Keratinocyte (primary cell): Measurements from ENCODE around the gene ALK.

Experiments
- EZH2 ChIP-seq: IDR thresholded peaks from one replicate; pipeline ENCODE4 v1.6.1; 2012; ENCODE audit warnings: inconsistent platforms, mild to moderate bottlenecking, low read length, moderate library complexity
- TF ChIP-seq, protein P1 (sequence below), 3 experiments: IDR thresholded peaks in 1 of 3; conservative IDR thresholded peaks in 1 of 3; optimal IDR thresholded peaks in 1 of 3; 2 replicates in 2 of 3; 3 replicates in 1 of 3; pipeline versions ENCODE3 to v1.5.1; 2011; ENCODE audit warnings: low read length in 3 of 3, mild to moderate bottlenecking in 3 of 3, moderate library complexity in 2 of 3, control low read depth in 1 of 3, inconsistent platforms in 1 of 3; ENCODE audit not compliant: insufficient read depth in 2 of 3; ENCODE audit errors: extremely low read depth in 1 of 3

DNA sequence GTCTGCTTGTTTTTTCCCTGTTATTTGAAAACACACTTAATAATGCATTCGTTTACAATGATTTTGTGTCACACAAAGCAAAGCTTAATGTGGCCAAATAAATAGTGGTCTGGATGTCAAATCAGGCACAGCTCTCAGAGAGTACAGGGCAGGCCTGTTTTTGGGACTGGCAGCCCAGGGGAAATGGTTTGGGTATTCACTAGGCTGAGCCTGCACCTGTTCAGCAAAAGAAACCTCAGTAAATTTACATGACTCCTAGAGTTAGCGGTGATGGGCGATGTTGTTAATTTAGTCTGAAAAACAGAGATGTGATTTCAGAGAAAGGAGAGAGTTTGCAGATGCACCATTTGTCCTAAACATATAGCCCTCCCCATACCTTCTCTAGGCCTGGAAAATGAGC, 197.1 kb downstream of the ALK start:
- TF ChIP-seq, protein P1, sequence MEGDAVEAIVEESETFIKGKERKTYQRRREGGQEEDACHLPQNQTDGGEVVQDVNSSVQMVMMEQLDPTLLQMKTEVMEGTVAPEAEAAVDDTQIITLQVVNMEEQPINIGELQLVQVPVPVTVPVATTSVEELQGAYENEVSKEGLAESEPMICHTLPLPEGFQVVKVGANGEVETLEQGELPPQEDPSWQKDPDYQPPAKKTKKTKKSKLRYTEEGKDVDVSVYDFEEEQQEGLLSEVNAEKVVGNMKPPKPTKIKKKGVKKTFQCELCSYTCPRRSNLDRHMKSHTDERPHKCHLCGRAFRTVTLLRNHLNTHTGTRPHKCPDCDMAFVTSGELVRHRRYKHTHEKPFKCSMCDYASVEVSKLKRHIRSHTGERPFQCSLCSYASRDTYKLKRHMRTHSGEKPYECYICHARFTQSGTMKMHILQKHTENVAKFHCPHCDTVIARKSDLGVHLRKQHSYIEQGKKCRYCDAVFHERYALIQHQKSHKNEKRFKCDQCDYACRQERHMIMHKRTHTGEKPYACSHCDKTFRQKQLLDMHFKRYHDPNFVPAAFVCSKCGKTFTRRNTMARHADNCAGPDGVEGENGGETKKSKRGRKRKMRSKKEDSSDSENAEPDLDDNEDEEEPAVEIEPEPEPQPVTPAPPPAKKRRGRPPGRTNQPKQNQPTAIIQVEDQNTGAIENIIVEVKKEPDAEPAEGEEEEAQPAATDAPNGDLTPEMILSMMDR (optimal IDR thresholded peaks at IDR 0.05 in 1 of 3, IDR thresholded peaks at IDR 0.05 in 1 of 3, conservative IDR thresholded peaks at IDR 0.05 in 1 of 3; ENCODE audit: extremely low read depth in 1 of 3, insufficient read depth in 2 of 3, low read length in 3 of 3), result no peak
- no peak for TF ChIP-seq EZH2
